Stimulated activated CD4-positive, alpha-beta T cell treated with anti-CD3 and anti-CD28 coated beads, Interleukin-4, amount 100 ng/mL, for 24 hours (primary cell): ENCODE measurements around the gene AP1M2.
A peak's percentile ranks its signal among the peaks of the same experiment; 100 is the strongest.
"Not testable (repeated sequence)": the region's sequence is repeated elsewhere in the genome, so short reads cannot be mapped to it uniquely, and the experiment has no call there.

Experiments
- DNase-seq: peaks from one replicate; pipeline ENCODE4 v3.0.0-alpha.2; 2020

AP1M2 gene

GRCh38 chr19:10562609-10563008 is 24.5 kb downstream of the AP1M2 start:
- no peak for DNase-seq

GRCh38 chr19:10560154-10560553 is 27.0 kb downstream of the AP1M2 start:
- DNase-seq: no peak

GRCh38 chr19:10557603-10558197 is 29.4 kb downstream of the AP1M2 start:
- DNase-seq: no peak

GRCh38 chr19:10555610-10555973 is 31.5 kb downstream of the AP1M2 start:
- DNase-seq: no peak

GRCh38 chr19:10554760-10555609 is 32.1 kb downstream of the AP1M2 start:
- DNase-seq: no peak

- peak; percentile 31 for DNase-seq
Observed at GRCh38 chr19:10553943-10554381, 33.1 kb downstream of the AP1M2 start.

GRCh38 chr19:10553087-10553667 is 33.9 kb downstream of the AP1M2 start:
- DNase-seq: no peak

GRCh38 chr19:10552510-10553053 is 34.5 kb downstream of the AP1M2 start:
- peak; percentile 41 for DNase-seq

GRCh38 chr19:10551698-10552301 is 35.3 kb downstream of the AP1M2 start:
- DNase-seq: peak; percentile 47

- DNase-seq: not testable (repeated sequence)
Observed at GRCh38 chr19:10551006-10551405, 36.1 kb downstream of the AP1M2 start.

GRCh38 chr19:10550336-10550735 is 36.8 kb downstream of the AP1M2 start:
- DNase-seq: no peak

GRCh38 chr19:10549733-10550132 is 37.4 kb downstream of the AP1M2 start:
- no peak for DNase-seq

- no peak for DNase-seq
Observed at GRCh38 chr19:10548746-10549276, 38.3 kb downstream of the AP1M2 start.

- DNase-seq: no peak
Observed at GRCh38 chr19:10546817-10547216, 40.3 kb downstream of the AP1M2 start.

GRCh38 chr19:10544753-10545251 is 42.3 kb downstream of the AP1M2 start:
- no peak for DNase-seq

GRCh38 chr19:10544242-10544752 is 42.8 kb downstream of the AP1M2 start:
- no peak for DNase-seq

- peak; percentile 76 for DNase-seq
Observed at GRCh38 chr19:10543420-10544241, 43.5 kb downstream of the AP1M2 start, which contains the start of gene ATG4D. Gene ATG4D, plus strand, starts transcription at chr19:10543904. Its CDS starts 187 bp downstream, at chr19:10544091.

- no peak for DNase-seq
Observed at GRCh38 chr19:10543059-10543419, 44.1 kb downstream of the AP1M2 start.

- not testable (repeated sequence) for DNase-seq
Observed at GRCh38 chr19:10539016-10539415, 48.1 kb downstream of the AP1M2 start.

GRCh38 chr19:10538204-10538983 is 48.7 kb downstream of the AP1M2 start:
- DNase-seq: no peak

- no peak for DNase-seq
Observed at GRCh38 chr19:10537668-10538067, 49.4 kb downstream of the AP1M2 start.
